ENCODE results near the gene SDHA. TPM values are rescaled to one million over a fixed set of nuclear protein-coding genes. Genes with fewer than 3 reads are reported as not detected.

The SDHA gene
- total RNA-seq, 1 donor from 2014 or later, result 88.5 TPM

GRCh38 chr5:199950-200645 is 18.0 kb upstream of the SDHA start:
- H3K27ac Mint-ChIP-seq, result no peak overlapping the region
- no peaks in the 10 kb centered on the region for H3K9me3 Mint-ChIP-seq (ENCODE audit: low read depth)
- no peak for TF ChIP-seq CTCF (IDR thresholded peaks at IDR 0.05; ENCODE audit: unreplicated experiment)
- peaks cover 9% of the 10 kb centered on the region for H3K36me3 Mint-ChIP-seq (ENCODE audit: insufficient read depth)
- no peaks in the 10 kb centered on the region for H3K4me1 Mint-ChIP-seq (ENCODE audit: low read depth)
- no peak overlapping the region for H3K4me3 Mint-ChIP-seq (ENCODE audit: low read depth)
- no peaks in the 10 kb centered on the region for H3K27me3 Mint-ChIP-seq
- no peak for DNase-seq (ENCODE audit: low spot score, unreplicated experiment)

GRCh38 chr5:200985-201384 is 17.1 kb upstream of the SDHA start:
- H3K4me1 Mint-ChIP-seq (ENCODE audit: low read depth), result no peaks in the 10 kb centered on the region
- no peak overlapping the region for H3K27ac Mint-ChIP-seq
- no peak for DNase-seq (ENCODE audit: low spot score, unreplicated experiment)
- H3K4me3 Mint-ChIP-seq (ENCODE audit: low read depth), result no peak overlapping the region
- no peak for TF ChIP-seq CTCF (IDR thresholded peaks at IDR 0.05; ENCODE audit: unreplicated experiment)
- peaks cover 9% of the 10 kb centered on the region for H3K36me3 Mint-ChIP-seq (ENCODE audit: insufficient read depth)
- no peaks in the 10 kb centered on the region for H3K27me3 Mint-ChIP-seq
- no peaks in the 10 kb centered on the region for H3K9me3 Mint-ChIP-seq (ENCODE audit: low read depth)

- peaks cover 9% of the 10 kb centered on the region for H3K36me3 Mint-ChIP-seq (ENCODE audit: insufficient read depth)
- no peaks in the 10 kb centered on the region for H3K4me1 Mint-ChIP-seq (ENCODE audit: low read depth)
- no peak overlapping the region for H3K4me3 Mint-ChIP-seq (ENCODE audit: low read depth)
- TF ChIP-seq CTCF (IDR thresholded peaks at IDR 0.05; ENCODE audit: unreplicated experiment), result no peak
- H3K9me3 Mint-ChIP-seq (ENCODE audit: low read depth), result no peaks in the 10 kb centered on the region
- H3K27me3 Mint-ChIP-seq, result no peaks in the 10 kb centered on the region
- H3K27ac Mint-ChIP-seq, result no peak overlapping the region
- DNase-seq (ENCODE audit: low spot score, unreplicated experiment), result no peak
Measured at GRCh38 chr5:201672-202071, 16.4 kb upstream of the SDHA start.

- no peak overlapping the region for H3K4me3 Mint-ChIP-seq (ENCODE audit: low read depth)
- peak overlapping the region; percentile 11 for H3K27ac Mint-ChIP-seq
- DNase-seq (ENCODE audit: low spot score, unreplicated experiment), result no peak
- no peak for TF ChIP-seq CTCF (IDR thresholded peaks at IDR 0.05; ENCODE audit: unreplicated experiment)
- no peaks in the 10 kb centered on the region for H3K9me3 Mint-ChIP-seq (ENCODE audit: low read depth)
- peaks cover 9% of the 10 kb centered on the region for H3K36me3 Mint-ChIP-seq (ENCODE audit: insufficient read depth)
- H3K4me1 Mint-ChIP-seq (ENCODE audit: low read depth), result peaks cover 5% of the 10 kb centered on the region
- no peaks in the 10 kb centered on the region for H3K27me3 Mint-ChIP-seq
Measured at GRCh38 chr5:203246-203930, 14.7 kb upstream of the SDHA start.

GRCh38 chr5:204001-204400 is 14.1 kb upstream of the SDHA start:
- H3K4me3 Mint-ChIP-seq (ENCODE audit: low read depth), result no peak overlapping the region
- no peaks in the 10 kb centered on the region for H3K9me3 Mint-ChIP-seq (ENCODE audit: low read depth)
- no peak overlapping the region for H3K27ac Mint-ChIP-seq
- no peak for TF ChIP-seq CTCF (IDR thresholded peaks at IDR 0.05; ENCODE audit: unreplicated experiment)
- H3K4me1 Mint-ChIP-seq (ENCODE audit: low read depth), result peaks cover 5% of the 10 kb centered on the region
- no peak for DNase-seq (ENCODE audit: low spot score, unreplicated experiment)
- peaks cover 9% of the 10 kb centered on the region for H3K36me3 Mint-ChIP-seq (ENCODE audit: insufficient read depth)
- no peaks in the 10 kb centered on the region for H3K27me3 Mint-ChIP-seq
